Measurements from ENCODE around the gene PSME1.

GRCh38 chr14:24122898-24123297 lies 13.1 kb upstream of the PSME1 start:
- TF ChIP-seq CTCF (conservative IDR thresholded peaks at IDR 0.05; ENCODE audit: low read depth, low read length) (no peak), POLR2A (IDR thresholded peaks at IDR 0.05; ENCODE audit: low read depth, low read length) (no peak)

All from IMR-90 (cell line).